ENCODE measurements around the gene STARD10. TPM values are rescaled to one million over a fixed set of nuclear protein-coding genes. Genes with fewer than 3 reads are reported as not detected.
"Not testable (repeated sequence)": the region's sequence is repeated elsewhere in the genome, so short reads cannot be mapped to it uniquely, and the experiment has no call there.

The STARD10 gene
- total RNA-seq, 1 donor from 2014 or later = 126 TPM

- peak in 1 of 2 donors; percentile 27 for ATAC-seq
Observed at GRCh38 chr11:72808331-72808798, 14.5 kb upstream of the STARD10 start.

GRCh38 chr11:72807792-72808191 lies 13.9 kb upstream of the STARD10 start:
- H3K27ac ChIP-seq = peak overlapping the region; percentile 76
- TF ChIP-seq CTCF (IDR thresholded peaks at IDR 0.05) = no peak

More at GRCh38 chr11:72808331-72808798, 14.5 kb upstream of the STARD10 start:
- intact Hi-C loops (cut with DNase I) = no loop called here
- Histone ChIP-seq H3K27ac (peak overlapping the region; percentile 76), H3K27me3 (ENCODE audit: low read depth) (no peaks in the 10 kb centered on the region), H3K4me3 (no peak overlapping the region), H3K9me3 (no peaks in the 10 kb centered on the region), H3K4me1 (peaks cover 60% of the 10 kb centered on the region), H3K36me3 (peaks cover 3% of the 10 kb centered on the region)
- no peak for TF ChIP-seq CTCF (IDR thresholded peaks at IDR 0.05)
- DNase-seq = no peak

GRCh38 chr11:72807021-72807693 lies 13.3 kb upstream of the STARD10 start:
- Histone ChIP-seq H3K9me3 (no peaks in the 10 kb centered on the region), H3K27me3 (ENCODE audit: low read depth) (no peaks in the 10 kb centered on the region), H3K4me3 (no peak overlapping the region), H3K27ac (peak overlapping the region; percentile 76), H3K36me3 (peaks cover 3% of the 10 kb centered on the region), H3K4me1 (peaks cover 48% of the 10 kb centered on the region)
- intact Hi-C loops (cut with DNase I) = no loop called here
- DNase-seq (no peak), ATAC-seq (peak; percentile 64 to 67)
- no peak for TF ChIP-seq CTCF (IDR thresholded peaks at IDR 0.05)

More at GRCh38 chr11:72807792-72808191, 13.9 kb upstream of the STARD10 start:
- ATAC-seq = peak; percentile 54 to 68
- no peak overlapping the region for H3K4me3 ChIP-seq
- peaks cover 3% of the 10 kb centered on the region for H3K36me3 ChIP-seq
- no peak for DNase-seq
- H3K9me3 ChIP-seq = no peaks in the 10 kb centered on the region
- peaks cover 54% of the 10 kb centered on the region for H3K4me1 ChIP-seq
- no peaks in the 10 kb centered on the region for H3K27me3 ChIP-seq (ENCODE audit: low read depth)
- intact Hi-C loops (cut with DNase I) = no loop called here

GRCh38 chr11:72806378-72806777 lies 12.5 kb upstream of the STARD10 start:
- intact Hi-C loops (cut with DNase I) = not testable (repeated sequence)
- Histone ChIP-seq H3K27ac (peak overlapping the region; percentile 46), H3K4me1 (peaks cover 40% of the 10 kb centered on the region)

GRCh38 chr11:72805216-72805615 lies 11.4 kb upstream of the STARD10 start:
- intact Hi-C loops (cut with DNase I) = no loop called here
- no peaks in the 10 kb centered on the region for H3K27me3 ChIP-seq (ENCODE audit: low read depth)
- peaks cover 3% of the 10 kb centered on the region for H3K36me3 ChIP-seq
- TF ChIP-seq CTCF (IDR thresholded peaks at IDR 0.05) = no peak
- no peak for DNase-seq
- no peaks in the 10 kb centered on the region for H3K9me3 ChIP-seq
- peak; percentile 18 to 44 for ATAC-seq
- H3K27ac ChIP-seq = no peak overlapping the region
- peaks cover 30% of the 10 kb centered on the region for H3K4me1 ChIP-seq
- H3K4me3 ChIP-seq = no peak overlapping the region

More at GRCh38 chr11:72806378-72806777, 12.5 kb upstream of the STARD10 start:
- H3K9me3 ChIP-seq; DNase-seq; H3K27me3 ChIP-seq (ENCODE audit: low read depth); ATAC-seq; H3K36me3 ChIP-seq; H3K4me3 ChIP-seq: not testable (repeated sequence)

GRCh38 chr11:72802822-72803221 lies 9.0 kb upstream of the STARD10 start:
- no peak overlapping the region for H3K4me3 ChIP-seq
- no peaks in the 10 kb centered on the region for H3K9me3 ChIP-seq
- ATAC-seq (no peak), DNase-seq (no peak)
- intact Hi-C loops (cut with DNase I) = no loop called here
- H3K4me1 ChIP-seq = peaks cover 10% of the 10 kb centered on the region
- H3K27ac ChIP-seq = no peak overlapping the region
- no peak for TF ChIP-seq CTCF (IDR thresholded peaks at IDR 0.05)
- H3K36me3 ChIP-seq = no peaks in the 10 kb centered on the region
- no peaks in the 10 kb centered on the region for H3K27me3 ChIP-seq (ENCODE audit: low read depth)

All from lower lobe of right lung (tissue), 2 donors.